Measurements from ENCODE around the gene DNAJB9.
"Not testable (repeated sequence)": the region's sequence is repeated elsewhere in the genome, so short reads cannot be mapped to it uniquely, and the experiment has no call there.

The DNAJB9 gene

DNA sequence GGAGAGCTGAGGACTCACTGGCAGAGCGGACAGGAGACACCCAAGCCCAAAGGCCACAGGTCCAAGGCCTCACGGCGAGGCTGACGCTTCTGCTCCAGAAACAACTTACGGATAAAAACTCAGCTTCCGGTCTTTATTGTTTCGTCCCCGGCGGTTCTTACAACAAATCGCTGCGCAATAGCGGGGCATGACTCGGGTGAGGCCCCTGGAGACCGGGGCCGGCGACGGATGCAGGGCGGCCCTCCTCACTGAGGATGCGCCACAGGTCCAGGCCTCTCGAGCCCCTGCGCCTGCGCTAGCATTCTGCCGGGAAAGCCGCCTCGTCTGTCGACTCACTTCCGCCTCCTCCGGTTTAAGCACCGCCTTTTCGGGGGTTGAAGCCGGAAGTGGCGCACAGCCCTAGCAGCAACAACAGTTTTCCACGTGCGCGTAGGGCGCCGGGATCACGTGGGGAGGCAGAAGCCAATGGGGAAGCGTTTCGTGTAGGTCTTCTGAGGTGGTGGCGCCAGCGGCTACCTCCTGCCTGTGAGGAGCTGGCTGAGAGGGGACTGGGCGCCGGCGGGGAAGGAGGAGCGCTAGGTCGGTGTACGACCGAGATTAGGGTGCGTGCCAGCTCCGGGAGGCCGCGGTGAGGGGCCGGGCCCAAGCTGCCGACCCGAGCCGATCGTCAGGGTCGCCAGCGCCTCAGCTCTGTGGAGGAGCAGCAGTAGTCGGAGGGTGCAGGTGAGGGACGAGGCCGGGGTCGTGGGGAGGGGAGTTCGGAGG, at the start of gene DNAJB9, which contains the start of gene THAP5:
DNAJB9 (plus strand) TSS at position 494 of the 765 bp plus-strand sequence. CDS start 1,853 bp downstream, outside the sequence.
THAP5 (minus strand) TSS at position 326 of the 765 bp plus-strand sequence; CDS start at position 189, 137 bp downstream.
- in situ Hi-C loops (cut with MboI; ENCODE audit: low sequenced_read_pairs): no loop called here

- in situ Hi-C loops (cut with MboI; ENCODE audit: low sequenced_read_pairs): no loop called here
Observed at GRCh38 chr7:108522780-108523179, 46.9 kb upstream of the DNAJB9 start.

DNA sequence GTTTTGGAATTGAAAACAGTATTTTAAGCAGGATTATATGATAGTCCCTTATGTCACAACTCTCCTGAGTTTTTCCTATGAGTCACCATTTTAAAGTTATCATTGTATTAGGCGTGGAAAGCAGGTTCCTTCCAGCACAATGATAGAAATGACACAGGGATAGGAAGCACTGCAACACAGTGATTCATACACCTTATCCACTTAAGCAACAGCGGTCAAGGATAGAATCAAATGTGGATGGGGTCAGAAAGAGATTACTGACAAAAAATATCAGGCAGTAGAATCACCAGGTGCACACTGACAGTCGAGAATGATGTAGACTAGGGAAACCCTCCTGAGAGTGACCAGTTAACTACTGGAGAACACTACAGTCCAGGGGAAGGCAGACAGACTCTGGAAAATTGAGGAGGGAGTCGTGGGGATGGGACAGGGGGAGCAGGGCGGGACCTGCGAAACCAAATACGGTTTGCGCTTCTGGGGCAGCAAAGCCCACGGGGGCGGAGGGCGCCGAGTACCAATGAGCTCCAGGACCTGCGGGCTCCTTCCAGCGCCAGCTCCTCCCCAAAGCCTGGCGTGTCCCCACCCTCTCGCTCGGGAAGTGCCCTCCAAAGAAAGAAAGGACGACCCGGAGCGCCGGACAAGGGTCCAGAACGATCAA, 44.2 kb upstream of the DNAJB9 start:
- in situ Hi-C loops (cut with MboI; ENCODE audit: low sequenced_read_pairs): no loop called here

DNA sequence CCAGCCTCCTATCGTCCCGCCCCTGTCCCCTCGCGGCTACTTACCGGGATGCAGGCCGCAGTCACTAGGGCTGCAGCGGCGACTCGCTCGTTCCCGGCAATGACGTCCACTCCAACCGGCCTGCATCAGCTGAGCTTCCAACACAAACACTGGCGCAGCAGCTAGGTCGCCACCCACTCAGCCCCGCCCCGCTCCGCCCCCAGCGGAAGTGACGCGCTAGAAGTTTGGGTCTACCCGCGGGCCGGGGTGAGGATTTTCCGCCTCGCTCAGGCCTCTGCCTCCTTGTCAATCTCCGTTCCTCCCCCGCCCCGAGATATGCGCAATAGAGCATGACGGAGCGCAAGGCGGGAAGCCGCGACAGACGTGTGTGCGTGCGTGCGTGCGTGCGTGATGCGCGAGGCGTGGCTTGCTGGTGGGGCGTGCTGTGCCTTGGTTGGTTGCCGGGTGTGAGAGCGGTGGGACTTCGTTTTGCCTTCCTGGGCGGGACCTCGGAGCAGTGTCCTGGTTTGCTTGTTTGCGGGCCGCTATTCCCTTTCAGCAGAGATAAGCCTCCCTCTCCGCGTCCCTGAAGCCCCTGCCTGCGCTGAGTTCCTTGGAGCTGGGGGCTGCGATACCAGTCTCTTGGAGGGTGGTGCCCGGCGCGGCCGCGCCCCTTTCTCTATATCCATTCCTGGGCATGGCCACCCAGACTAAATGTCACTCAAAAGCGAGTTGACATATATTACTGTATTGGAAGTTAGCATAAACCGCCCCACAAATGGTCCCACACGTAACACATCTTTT, 43.5 kb upstream of the DNAJB9 start, which contains the start of gene PNPLA8:
PNPLA8 (minus strand) TSS at position 151 of the 783 bp plus-strand sequence. CDS start 10,644 bp downstream, outside the sequence.
- in situ Hi-C loops (cut with MboI; ENCODE audit: low sequenced_read_pairs): no loop called here

- in situ Hi-C loops (cut with MboI; ENCODE audit: low sequenced_read_pairs): no loop called here
Observed at GRCh38 chr7:108526768-108527017, 43.0 kb upstream of the DNAJB9 start.

GRCh38 chr7:108528183-108528712, 41.4 kb upstream of the DNAJB9 start:
- in situ Hi-C loops (cut with MboI; ENCODE audit: low sequenced_read_pairs): no loop called here

- in situ Hi-C loops (cut with MboI; ENCODE audit: low sequenced_read_pairs): no loop called here
Observed at GRCh38 chr7:108529341-108529740, 40.3 kb upstream of the DNAJB9 start.

GRCh38 chr7:108533712-108534111, 36.0 kb upstream of the DNAJB9 start:
- in situ Hi-C loops (cut with MboI; ENCODE audit: low sequenced_read_pairs): no loop called here

DNA sequence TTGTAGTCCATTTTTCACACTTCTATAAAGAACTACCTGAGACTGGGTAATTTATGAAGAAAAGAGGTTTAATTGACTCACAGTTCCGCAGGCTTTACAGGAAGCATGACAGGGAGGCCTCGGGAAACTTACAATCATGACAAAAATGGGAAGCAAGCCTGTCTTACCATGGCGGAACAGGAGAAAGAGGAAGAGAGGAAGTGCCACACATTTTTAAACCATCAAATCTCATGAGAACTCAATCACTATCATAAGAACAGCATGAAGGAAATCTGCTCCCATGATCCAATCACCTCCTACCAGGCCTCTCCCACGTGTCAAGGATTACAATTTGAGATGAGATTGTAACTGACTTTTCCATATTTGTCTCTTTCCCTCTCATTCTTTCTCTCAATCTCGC, 34.4 kb upstream of the DNAJB9 start:
- in situ Hi-C loops (cut with MboI; ENCODE audit: low sequenced_read_pairs): no loop called here

GRCh38 chr7:108535744-108536143, 33.9 kb upstream of the DNAJB9 start:
- in situ Hi-C loops (cut with MboI; ENCODE audit: low sequenced_read_pairs): no loop called here

DNA sequence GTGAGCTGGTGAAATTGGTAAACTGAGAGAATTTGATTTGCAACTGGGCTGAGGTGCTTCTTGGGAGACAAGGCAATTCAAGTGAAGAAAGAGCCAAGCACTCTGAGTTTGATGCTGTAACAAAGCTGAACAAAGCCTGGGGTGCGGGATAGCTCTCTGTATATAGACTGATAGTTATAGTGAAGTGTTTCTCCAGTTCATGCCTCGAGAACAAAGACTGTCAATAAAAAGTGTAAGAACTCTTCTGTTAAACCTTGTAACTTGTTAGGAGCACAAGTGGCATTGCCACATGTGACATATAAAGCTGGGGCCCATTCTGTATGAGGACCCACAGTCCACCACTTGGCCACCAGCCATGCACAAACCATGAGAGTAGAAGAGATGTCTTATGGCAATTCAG, 32.4 kb upstream of the DNAJB9 start:
- in situ Hi-C loops (cut with MboI; ENCODE audit: low sequenced_read_pairs): no loop called here

- in situ Hi-C loops (cut with MboI; ENCODE audit: low sequenced_read_pairs): not testable (repeated sequence)
Observed at GRCh38 chr7:108538236-108538635, 31.4 kb upstream of the DNAJB9 start.

DNA sequence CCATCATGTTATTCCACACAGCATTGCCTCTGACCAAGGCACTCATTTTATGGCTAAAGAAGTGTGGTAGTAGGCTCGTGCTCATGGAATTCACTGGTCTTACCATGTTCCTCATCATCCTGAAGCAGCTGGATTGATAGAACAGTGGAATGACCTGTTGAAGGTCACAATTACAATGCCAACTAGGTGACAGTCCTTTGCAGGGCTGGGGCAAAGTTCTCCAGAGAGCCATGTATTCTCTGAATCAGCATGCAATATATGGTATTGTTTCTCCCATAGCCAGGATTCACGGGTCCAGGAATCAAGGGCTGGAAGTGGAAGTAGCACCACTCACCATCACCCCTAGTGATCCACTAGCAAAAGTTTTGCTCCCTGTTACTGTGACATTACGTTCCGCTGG, 31.0 kb upstream of the DNAJB9 start:
- in situ Hi-C loops (cut with MboI; ENCODE audit: low sequenced_read_pairs): not testable (repeated sequence)

GRCh38 chr7:108541478-108541877, 28.2 kb upstream of the DNAJB9 start:
- in situ Hi-C loops (cut with MboI; ENCODE audit: low sequenced_read_pairs): no loop called here

DNA sequence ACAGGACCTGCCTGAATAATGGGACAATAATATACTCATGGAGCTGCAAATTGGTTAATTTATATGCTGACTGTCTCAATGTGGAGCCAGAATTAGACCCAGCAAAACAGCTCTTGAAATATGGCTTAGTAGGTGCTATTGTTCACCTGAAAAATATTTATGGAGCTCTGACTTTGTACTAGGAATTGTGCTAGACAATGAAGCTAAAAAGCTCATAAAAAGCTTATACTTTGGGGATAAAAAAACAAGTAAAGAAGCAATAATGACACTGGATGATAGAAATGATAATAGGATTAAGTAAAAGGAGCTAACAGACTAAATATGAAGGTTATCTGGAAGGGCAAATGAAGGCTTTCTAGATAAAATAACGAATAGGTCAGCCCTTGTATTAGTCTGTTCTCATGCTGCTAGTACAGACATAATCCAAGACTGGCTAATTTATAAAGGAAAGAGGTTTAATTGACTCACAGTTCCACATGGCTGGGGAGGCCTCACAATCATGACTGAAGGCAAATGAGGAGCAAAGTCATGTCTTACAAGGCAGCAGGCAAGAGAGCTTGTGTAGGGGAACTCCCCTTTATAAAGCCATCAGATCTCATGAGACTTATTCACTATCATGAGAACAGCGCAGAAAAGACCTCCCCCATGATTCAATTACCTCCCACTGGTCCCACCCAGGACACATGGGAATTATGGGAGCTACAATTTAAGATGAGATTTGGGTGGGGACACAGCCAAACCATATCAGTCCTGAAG, 21.4 kb upstream of the DNAJB9 start:
- in situ Hi-C loops (cut with MboI; ENCODE audit: low sequenced_read_pairs): not testable (repeated sequence)

DNA sequence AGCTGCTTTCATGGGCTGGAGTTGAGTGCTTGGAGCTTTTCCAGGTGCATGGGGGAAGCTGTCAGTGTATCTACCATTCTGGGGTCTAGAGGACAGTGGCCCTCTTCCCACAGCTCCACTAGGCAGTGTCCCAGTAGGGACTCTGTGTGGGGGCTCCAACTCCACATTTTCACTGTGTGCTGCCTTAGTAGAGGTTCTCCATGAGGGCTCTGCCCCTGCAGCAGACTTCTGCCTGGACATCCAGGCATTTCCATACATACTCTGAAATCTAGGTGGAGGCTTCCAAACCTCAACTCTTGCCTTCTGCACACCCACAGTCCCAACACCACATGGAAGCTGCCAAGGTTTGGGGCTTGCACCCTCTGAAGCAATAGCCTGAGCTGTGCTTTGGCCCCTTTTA, 13.0 kb upstream of the DNAJB9 start:
- in situ Hi-C loops (cut with MboI; ENCODE audit: low sequenced_read_pairs): not testable (repeated sequence)

GRCh38 chr7:108557191-108557590, 12.5 kb upstream of the DNAJB9 start:
- in situ Hi-C loops (cut with MboI; ENCODE audit: low sequenced_read_pairs): no loop called here

- in situ Hi-C loops (cut with MboI; ENCODE audit: low sequenced_read_pairs): no loop called here
Observed at GRCh38 chr7:108557617-108558016, 12.1 kb upstream of the DNAJB9 start.

GRCh38 chr7:108559253-108559652, 10.4 kb upstream of the DNAJB9 start:
- in situ Hi-C loops (cut with MboI; ENCODE audit: low sequenced_read_pairs): no loop called here

DNA sequence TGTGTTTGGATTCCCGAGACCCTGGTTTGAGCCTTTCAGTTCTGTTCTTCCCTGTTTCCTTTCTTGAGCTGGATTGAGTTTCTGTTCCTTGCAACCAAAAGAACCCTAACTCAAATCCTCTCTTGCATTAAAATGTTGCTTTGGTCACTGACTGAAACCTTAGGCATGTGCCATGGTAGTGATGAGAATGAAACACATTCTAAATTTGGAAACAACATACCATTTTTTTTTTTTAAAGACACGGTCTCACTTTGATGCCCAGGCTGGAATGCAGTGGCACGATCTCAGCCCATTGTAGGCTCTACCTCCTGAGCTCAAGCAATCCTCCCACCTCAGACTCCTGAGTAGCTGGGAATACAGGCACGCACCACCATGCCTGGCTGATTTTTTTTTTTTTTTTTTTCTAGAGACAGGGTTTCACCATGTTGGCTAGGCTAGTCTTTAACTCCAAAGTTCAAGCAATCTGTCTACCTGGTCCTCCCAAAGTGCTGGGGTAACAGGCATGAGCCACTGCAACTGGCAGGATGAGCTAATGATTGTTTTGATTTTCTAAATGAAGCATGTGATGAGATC, 8.5 kb upstream of the DNAJB9 start:
- in situ Hi-C loops (cut with MboI; ENCODE audit: low sequenced_read_pairs): no loop called here
